ENCODE results near the gene CCDC102A.
"Not testable (repeated sequence)": the region's sequence is repeated elsewhere in the genome, so short reads cannot be mapped to it uniquely, and the experiment has no call there.

The CCDC102A gene

DNA sequence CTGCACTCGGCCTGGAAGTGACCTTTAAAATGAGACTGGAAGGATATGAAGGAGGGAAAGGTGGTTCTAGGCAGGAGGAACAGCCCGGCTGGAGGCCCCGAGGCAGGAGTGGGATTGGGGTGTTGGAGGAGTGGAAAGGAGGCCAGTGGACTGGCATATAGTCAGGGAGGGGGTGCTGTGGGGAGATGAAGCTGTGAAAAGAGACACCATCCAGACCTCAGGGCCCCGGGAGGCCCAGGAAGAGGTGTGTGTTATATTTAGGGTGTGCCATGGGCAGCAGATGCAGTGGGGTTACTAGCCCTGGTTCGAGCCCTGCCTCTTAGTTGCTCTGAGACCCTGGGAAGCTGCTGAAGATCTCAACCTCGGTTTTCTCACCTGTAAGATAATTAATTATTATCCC, 31.2 kb downstream of the CCDC102A start:
- H3K36me3 ChIP-seq (ENCODE audit: insufficient read depth, insufficient read length, low read length): no peaks in the 10 kb centered on the region
- TF ChIP-seq YY1 (IDR thresholded peaks at IDR 0.05; ENCODE audit: insufficient read depth, insufficient read length) (no peak), ZNF274 (IDR thresholded peaks at IDR 0.05; ENCODE audit: low read depth, low read length) (no peak), SUZ12 (IDR thresholded peaks at IDR 0.05; ENCODE audit: extremely low read depth, insufficient read depth, insufficient read length) (no peak)
- DNase-seq (ENCODE audit: low read depth, low spot score): no peak
- H3K4me3 ChIP-seq (ENCODE audit: insufficient read length, low read depth): no peak overlapping the region
- H3K9ac ChIP-seq (ENCODE audit: insufficient read length, low read depth): no peak overlapping the region
- peaks cover 30% of the 10 kb centered on the region for H3K4me1 ChIP-seq (ENCODE audit: insufficient read depth, insufficient read length)
- H3K27me3 ChIP-seq (ENCODE audit: insufficient read depth, insufficient read length): no peaks in the 10 kb centered on the region
- H3K9me3 ChIP-seq (ENCODE audit: insufficient read depth, low read length): no peaks in the 10 kb centered on the region

DNA sequence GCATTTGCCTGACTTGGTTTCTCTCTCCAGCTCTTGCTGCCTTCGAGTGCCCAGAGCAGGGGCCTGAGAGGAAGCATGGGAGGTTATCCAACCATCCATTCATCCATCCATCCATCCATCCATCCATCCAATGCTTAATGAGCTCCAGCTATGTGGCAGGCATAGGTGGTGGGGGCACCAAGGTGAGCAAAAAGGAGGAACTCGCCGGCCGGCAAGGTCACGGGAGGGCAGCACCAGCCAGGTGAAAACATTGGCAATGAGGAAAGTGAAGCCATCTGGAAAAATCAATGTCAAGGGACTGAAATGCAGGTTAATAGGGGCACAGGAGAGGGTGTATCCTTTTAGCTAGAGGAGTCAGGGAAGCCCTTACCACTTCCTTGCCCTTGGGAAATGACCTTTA, 31.9 kb downstream of the CCDC102A start:
- TF ChIP-seq ZNF274 (IDR thresholded peaks at IDR 0.05; ENCODE audit: low read depth, low read length) (no peak), YY1 (IDR thresholded peaks at IDR 0.05; ENCODE audit: insufficient read depth, insufficient read length) (no peak), SUZ12 (IDR thresholded peaks at IDR 0.05; ENCODE audit: extremely low read depth, insufficient read depth, insufficient read length) (no peak)
- DNase-seq (ENCODE audit: low read depth, low spot score): no peak
- H3K27me3 ChIP-seq (ENCODE audit: insufficient read depth, insufficient read length): no peaks in the 10 kb centered on the region
- H3K9ac ChIP-seq (ENCODE audit: insufficient read length, low read depth): no peak overlapping the region
- peaks cover 26% of the 10 kb centered on the region for H3K4me1 ChIP-seq (ENCODE audit: insufficient read depth, insufficient read length)
- no peak overlapping the region for H3K4me3 ChIP-seq (ENCODE audit: insufficient read length, low read depth)
- no peaks in the 10 kb centered on the region for H3K36me3 ChIP-seq (ENCODE audit: insufficient read depth, insufficient read length, low read length)
- no peaks in the 10 kb centered on the region for H3K9me3 ChIP-seq (ENCODE audit: insufficient read depth, low read length)

DNA sequence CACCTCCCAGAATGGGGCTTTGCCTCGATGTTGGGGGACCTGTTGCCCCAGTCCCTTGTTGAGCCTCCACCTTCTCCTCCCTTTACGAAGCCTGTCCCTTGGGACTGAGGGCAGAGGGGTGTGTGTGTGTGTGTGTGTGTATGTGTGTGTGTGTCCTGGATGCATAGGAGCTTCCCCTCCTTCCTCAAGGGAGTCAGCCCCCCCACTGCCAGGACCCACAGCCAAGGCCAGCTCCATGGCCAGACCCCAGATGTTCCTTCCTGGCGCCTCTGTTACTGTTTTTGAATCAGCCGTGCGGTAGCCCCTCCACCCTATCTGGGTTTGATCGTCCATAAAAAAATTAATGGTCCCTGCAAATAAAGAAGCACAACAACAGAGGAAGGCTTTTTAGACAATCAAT, 32.4 kb downstream of the CCDC102A start:
- DNase-seq (ENCODE audit: low read depth, low spot score): no peak
- peaks cover 26% of the 10 kb centered on the region for H3K4me1 ChIP-seq (ENCODE audit: insufficient read depth, insufficient read length)
- no peak overlapping the region for H3K9ac ChIP-seq (ENCODE audit: insufficient read length, low read depth)
- no peaks in the 10 kb centered on the region for H3K9me3 ChIP-seq (ENCODE audit: insufficient read depth, low read length)
- H3K27me3 ChIP-seq (ENCODE audit: insufficient read depth, insufficient read length): no peaks in the 10 kb centered on the region
- TF ChIP-seq YY1 (IDR thresholded peaks at IDR 0.05; ENCODE audit: insufficient read depth, insufficient read length): no peak
- TF ChIP-seq SUZ12 (IDR thresholded peaks at IDR 0.05; ENCODE audit: extremely low read depth, insufficient read depth, insufficient read length): no peak
- no peak for TF ChIP-seq ZNF274 (IDR thresholded peaks at IDR 0.05; ENCODE audit: low read depth, low read length)
- no peak overlapping the region for H3K4me3 ChIP-seq (ENCODE audit: insufficient read length, low read depth)
- no peaks in the 10 kb centered on the region for H3K36me3 ChIP-seq (ENCODE audit: insufficient read depth, insufficient read length, low read length)

DNA sequence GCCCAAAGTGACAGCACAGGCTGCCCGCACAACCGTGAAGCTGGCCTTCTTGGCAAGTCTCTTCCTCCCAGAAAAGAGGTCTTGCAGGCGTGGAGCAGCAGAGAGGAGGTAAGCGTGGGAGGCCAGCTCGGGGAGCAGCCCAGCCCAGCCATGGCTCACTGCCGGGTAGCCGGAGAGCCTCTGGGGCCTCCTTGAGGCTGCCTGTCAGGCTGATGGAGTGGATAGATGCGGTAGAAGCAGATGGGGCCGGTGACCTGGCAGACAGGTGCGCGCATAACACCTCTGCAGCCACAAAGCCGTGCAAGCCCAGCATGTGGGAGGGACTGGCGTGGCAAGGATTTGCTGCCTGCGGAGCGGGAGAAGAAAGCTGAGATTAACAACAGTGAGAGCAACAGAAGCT, 33.0 kb downstream of the CCDC102A start:
- no peaks in the 10 kb centered on the region for H3K27me3 ChIP-seq (ENCODE audit: insufficient read depth, insufficient read length)
- no peak for DNase-seq (ENCODE audit: low read depth, low spot score)
- no peak overlapping the region for H3K4me3 ChIP-seq (ENCODE audit: insufficient read length, low read depth)
- H3K4me1 ChIP-seq (ENCODE audit: insufficient read depth, insufficient read length): peaks cover 23% of the 10 kb centered on the region
- TF ChIP-seq YY1 (IDR thresholded peaks at IDR 0.05; ENCODE audit: insufficient read depth, insufficient read length): no peak
- H3K36me3 ChIP-seq (ENCODE audit: insufficient read depth, insufficient read length, low read length): no peaks in the 10 kb centered on the region
- no peaks in the 10 kb centered on the region for H3K9me3 ChIP-seq (ENCODE audit: insufficient read depth, low read length)
- H3K9ac ChIP-seq (ENCODE audit: insufficient read length, low read depth): no peak overlapping the region

DNA sequence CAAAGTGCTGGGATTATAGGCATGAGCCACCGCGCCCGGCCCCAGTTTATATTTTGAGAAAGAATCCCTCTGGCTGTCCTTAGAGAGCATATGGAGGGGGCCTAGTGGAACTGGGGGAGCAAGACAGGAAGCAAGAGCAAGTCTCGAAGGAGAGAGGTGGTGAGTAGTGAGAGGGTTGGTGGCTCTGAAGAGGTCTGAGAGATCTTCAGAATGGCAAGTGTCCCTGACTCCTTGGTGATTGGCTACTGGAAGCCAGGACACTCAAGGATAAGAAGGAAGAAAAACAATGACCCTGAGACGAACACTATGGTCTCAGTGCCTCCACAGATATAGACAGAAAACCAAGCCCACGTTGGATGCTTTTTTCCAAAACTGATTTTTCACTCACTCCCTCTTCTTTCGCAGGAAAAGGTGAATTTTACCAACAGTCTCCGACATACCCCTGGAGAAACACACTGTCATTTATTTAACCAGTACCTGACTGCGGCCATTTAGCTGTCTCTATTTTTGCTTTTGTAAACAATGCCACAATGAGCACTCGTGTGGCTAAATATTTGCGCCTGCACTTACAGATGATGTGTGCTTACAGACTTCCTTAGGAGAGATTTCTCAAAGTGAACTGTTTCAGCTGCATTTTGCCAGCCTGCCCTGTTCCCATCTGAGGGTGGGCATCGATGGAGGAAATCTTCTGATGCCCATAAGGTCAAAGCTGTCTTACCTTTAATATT, 34.2 kb downstream of the CCDC102A start:
- no peak for TF ChIP-seq SUZ12 (IDR thresholded peaks at IDR 0.05; ENCODE audit: extremely low read depth, insufficient read depth, insufficient read length)
- TF ChIP-seq ZNF274 (IDR thresholded peaks at IDR 0.05; ENCODE audit: low read depth, low read length): no peak
- TF ChIP-seq YY1 (IDR thresholded peaks at IDR 0.05; ENCODE audit: insufficient read depth, insufficient read length): no peak
- Histone ChIP-seq H3K9me3 (ENCODE audit: insufficient read depth, low read length) (no peaks in the 10 kb centered on the region), H3K4me3 (ENCODE audit: insufficient read length, low read depth) (no peak overlapping the region), H3K27me3 (ENCODE audit: insufficient read depth, insufficient read length) (no peaks in the 10 kb centered on the region), H3K9ac (ENCODE audit: insufficient read length, low read depth) (no peak overlapping the region), H3K36me3 (ENCODE audit: insufficient read depth, insufficient read length, low read length) (no peaks in the 10 kb centered on the region), H3K4me1 (ENCODE audit: insufficient read depth, insufficient read length) (peaks cover 14% of the 10 kb centered on the region)
- no peak for DNase-seq (ENCODE audit: low read depth, low spot score)

DNA sequence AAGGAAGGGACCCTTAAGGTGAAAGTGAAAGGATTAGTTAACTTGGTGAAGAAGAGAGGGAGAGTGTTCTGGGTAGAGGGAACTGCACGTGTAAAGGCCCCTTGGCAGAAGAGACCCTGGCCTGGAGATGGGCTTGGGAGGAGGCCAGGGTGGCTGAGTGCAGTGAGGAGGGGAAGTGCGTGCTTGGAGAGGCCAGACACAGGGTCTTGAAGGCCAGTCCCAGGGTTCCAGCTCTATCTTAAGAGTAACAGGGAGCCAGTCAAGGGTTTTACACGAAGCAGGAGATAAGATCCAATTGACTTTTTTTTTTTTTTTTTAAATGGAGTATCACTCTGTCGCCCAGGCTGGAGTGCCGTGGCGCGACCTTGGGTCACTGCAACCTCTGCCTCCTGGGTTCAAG, 34.9 kb downstream of the CCDC102A start:
- DNase-seq (ENCODE audit: low read depth, low spot score): no peak

DNA sequence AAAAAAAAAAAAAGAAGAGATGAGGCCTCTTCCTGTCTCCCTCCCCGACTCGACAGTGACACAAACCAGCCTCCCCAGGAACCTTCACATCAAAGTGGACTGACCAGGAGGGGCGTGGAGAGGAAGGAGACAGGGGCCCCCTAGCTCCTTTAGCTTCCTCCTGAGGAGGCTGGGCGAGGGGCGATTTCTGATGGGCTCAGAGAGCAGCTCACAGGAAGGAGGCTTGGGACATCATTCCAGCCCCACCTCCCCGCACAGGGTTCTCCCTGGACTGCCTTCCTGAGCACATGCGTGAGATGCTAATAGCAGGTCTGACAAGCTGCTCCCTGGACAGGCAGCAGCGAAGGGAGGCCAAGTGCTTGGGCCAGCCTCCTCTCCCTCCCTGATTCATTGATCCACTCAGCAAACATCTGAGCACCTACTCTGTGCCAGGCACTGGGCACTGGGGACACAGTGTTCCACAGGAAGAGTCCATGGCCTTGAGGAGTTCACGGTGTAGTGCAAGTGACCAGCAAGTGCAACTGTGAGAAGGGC, 35.7 kb downstream of the CCDC102A start:
- no peak overlapping the region for H3K4me3 ChIP-seq (ENCODE audit: insufficient read length, low read depth)
- no peaks in the 10 kb centered on the region for H3K36me3 ChIP-seq (ENCODE audit: insufficient read depth, insufficient read length, low read length)
- peaks cover 11% of the 10 kb centered on the region for H3K4me1 ChIP-seq (ENCODE audit: insufficient read depth, insufficient read length)
- H3K9ac ChIP-seq (ENCODE audit: insufficient read length, low read depth): no peak overlapping the region
- no peak for DNase-seq (ENCODE audit: low read depth, low spot score)
- no peaks in the 10 kb centered on the region for H3K9me3 ChIP-seq (ENCODE audit: insufficient read depth, low read length)
- no peaks in the 10 kb centered on the region for H3K27me3 ChIP-seq (ENCODE audit: insufficient read depth, insufficient read length)
- TF ChIP-seq YY1 (IDR thresholded peaks at IDR 0.05; ENCODE audit: insufficient read depth, insufficient read length) (no peak), SUZ12 (IDR thresholded peaks at IDR 0.05; ENCODE audit: extremely low read depth, insufficient read depth, insufficient read length) (no peak), ZNF274 (IDR thresholded peaks at IDR 0.05; ENCODE audit: low read depth, low read length) (no peak)

More for the DNA sequence above, 34.9 kb downstream of the CCDC102A start:
- Histone ChIP-seq H3K36me3 (ENCODE audit: insufficient read depth, insufficient read length, low read length) (no peaks in the 10 kb centered on the region), H3K4me1 (ENCODE audit: insufficient read depth, insufficient read length) (peaks cover 11% of the 10 kb centered on the region), H3K9ac (ENCODE audit: insufficient read length, low read depth) (no peak overlapping the region), H3K4me3 (ENCODE audit: insufficient read length, low read depth) (no peak overlapping the region), H3K9me3 (ENCODE audit: insufficient read depth, low read length) (no peaks in the 10 kb centered on the region), H3K27me3 (ENCODE audit: insufficient read depth, insufficient read length) (no peaks in the 10 kb centered on the region)
- no peak for TF ChIP-seq YY1 (IDR thresholded peaks at IDR 0.05; ENCODE audit: insufficient read depth, insufficient read length)
- no peak for TF ChIP-seq ZNF274 (IDR thresholded peaks at IDR 0.05; ENCODE audit: low read depth, low read length)
- TF ChIP-seq SUZ12 (IDR thresholded peaks at IDR 0.05; ENCODE audit: extremely low read depth, insufficient read depth, insufficient read length): no peak

DNA sequence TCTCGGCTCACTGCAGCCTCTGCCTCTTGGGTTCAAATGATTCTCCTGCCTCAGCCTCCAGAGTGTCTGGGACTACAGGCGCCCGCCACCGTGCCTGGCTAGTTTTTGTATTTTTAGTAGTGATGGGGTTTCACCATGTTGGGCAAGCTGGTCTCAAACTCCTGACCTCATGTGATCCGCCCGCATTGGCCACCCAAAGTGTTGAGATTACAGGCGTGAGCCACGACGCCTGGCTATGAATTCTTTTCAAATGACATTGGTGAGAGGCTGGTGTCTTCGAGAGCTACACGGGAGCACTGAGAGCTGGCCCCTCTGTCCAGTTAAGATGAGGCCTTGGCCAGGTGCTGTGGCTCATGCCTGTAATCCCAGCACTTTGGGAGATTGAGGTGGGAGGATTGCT, 36.4 kb downstream of the CCDC102A start:
- H3K27me3 ChIP-seq (ENCODE audit: insufficient read depth, insufficient read length); H3K4me3 ChIP-seq (ENCODE audit: insufficient read length, low read depth); DNase-seq (ENCODE audit: low read depth, low spot score); H3K9me3 ChIP-seq (ENCODE audit: insufficient read depth, low read length); H3K9ac ChIP-seq (ENCODE audit: insufficient read length, low read depth); H3K36me3 ChIP-seq (ENCODE audit: insufficient read depth, insufficient read length, low read length): not testable (repeated sequence)
- H3K4me1 ChIP-seq (ENCODE audit: insufficient read depth, insufficient read length): peaks cover 11% of the 10 kb centered on the region

Measured in NT2/D1 (cell line).